ENCODE data around the gene CYRIA.

- TF ChIP-seq TAF1 (IDR thresholded peaks at IDR 0.05; ENCODE audit: low read depth, low read length), result no peak
- no peak for TF ChIP-seq SPI1 (IDR thresholded peaks at IDR 0.05; ENCODE audit: low read depth, low read length)
- TF ChIP-seq POLR2A (IDR thresholded peaks at IDR 0.05; ENCODE audit: low read depth, low read length), result no peak
- TF ChIP-seq POLR2AphosphoS5 (IDR thresholded peaks at IDR 0.05; ENCODE audit: low read depth, low read length), result no peak
Observed at GRCh38 chr2:16633621-16634430, 31.8 kb downstream of the CYRIA start.

Data from GM12891 (cell line).